IMR-90 (cell line): ENCODE data around the gene PITPNB. TPM values are rescaled to one million over a fixed set of nuclear protein-coding genes. Genes with fewer than 3 reads are reported as not detected.
A peak's percentile ranks its signal among the peaks of the same experiment; 100 is the strongest.

Experiments
- ATAC-seq: fragments of 200-7000 bp; cut with Tn5 transposase; 2 replicates; pipeline ENCODE4 v1.9.1; 2020; ENCODE audit warnings: low read depth, mild to moderate bottlenecking, moderate library complexity
- BruUV-seq: library from RNA; stranded (reverse); fragments of 400-500 nt; replicated peaks from 2 replicates; lab custom pipeline; 2021; lab: Mats Ljungman, UMichigan
- CTCF ChIA-PET: fragments of 300-600 bp; formaldehyde crosslinking; extraction: SDS; loops from one replicate; lab custom pipeline; 2021; ENCODE audit warnings: antibody characterized with exemption; lab: Yijun Ruan, JAX
- POLR2A ChIA-PET: fragments of 300-600 bp; sonication (Branson Sonifier 250); formaldehyde crosslinking; loops from one replicate; lab custom pipeline; 2022; ENCODE audit warnings: antibody characterized with exemption; ENCODE audit not compliant: unreplicated experiment; lab: Charles Lee
- DNase-seq: peaks from one replicate; pipeline ENCODE4 v3.0.0; 2013
- H2AFZ ChIP-seq: replicated peaks from 2 replicates; pipeline ENCODE3; 2013; ENCODE audit warnings: low read length, mild to moderate bottlenecking; ENCODE audit not compliant: poor library complexity
- H2AK5ac ChIP-seq: 2 replicates; pipeline ENCODE4 v1.6.1; 2013; ENCODE audit warnings: low read depth, low read length, inconsistent platforms
- H2AK9ac ChIP-seq: replicated peaks from 2 replicates; pipeline ENCODE3; 2013; ENCODE audit warnings: mild to moderate bottlenecking, low read depth, low read length, moderate library complexity; ENCODE audit not compliant: poor library complexity
- H2BK120ac ChIP-seq: 2 replicates; pipeline ENCODE4 v1.6.1; 2013; ENCODE audit warnings: low read depth, low read length, inconsistent platforms
- H2BK15ac ChIP-seq: 3 replicates; pipeline ENCODE4 v1.6.1; 2013; ENCODE audit warnings: low read depth, low read length, inconsistent platforms
- H2BK20ac ChIP-seq: 2 replicates; pipeline ENCODE4 v1.6.1; 2013; ENCODE audit warnings: low read depth, mild to moderate bottlenecking, inconsistent platforms, low read length, moderate library complexity
- H2BK5ac ChIP-seq: 2 replicates; pipeline ENCODE4 v1.6.1; 2013; ENCODE audit warnings: mild to moderate bottlenecking, low read depth, low read length, inconsistent platforms; ENCODE audit not compliant: poor library complexity, severe bottlenecking
- H3K14ac ChIP-seq: replicated peaks from 2 replicates; pipeline ENCODE4 v1.6.1; 2013; ENCODE audit warnings: low read depth, low read length, inconsistent platforms
- H3K18ac ChIP-seq: 2 replicates; pipeline ENCODE4 v1.6.1; 2013; ENCODE audit warnings: low read depth, low read length, control low read depth
- H3K23ac ChIP-seq: 2 replicates; pipeline ENCODE4 v1.6.1; 2013; ENCODE audit warnings: low read depth, low read length, inconsistent platforms
- H3K27ac ChIP-seq: 2 replicates; pipeline ENCODE4 v1.5.1; 2013; ENCODE audit warnings: mild to moderate bottlenecking, control low read depth, low read length; ENCODE audit not compliant: insufficient read depth
- H3K27me3 ChIP-seq: 2 replicates; pipeline ENCODE4 v1.6.1; 2013; ENCODE audit warnings: low read length; ENCODE audit not compliant: control insufficient read depth, insufficient read depth
- H3K36me3 ChIP-seq: 2 replicates; pipeline ENCODE4 v1.6.1; 2013; ENCODE audit warnings: low read length, mixed read lengths; ENCODE audit not compliant: control insufficient read depth, insufficient read depth
- H3K4ac ChIP-seq: 2 replicates; pipeline ENCODE4 v1.6.1; 2013; ENCODE audit warnings: low read depth, low read length, inconsistent platforms
- H3K4me1 ChIP-seq: 2 replicates; pipeline ENCODE4 v1.6.1; 2013; ENCODE audit warnings: low read length, mixed read lengths; ENCODE audit not compliant: control insufficient read depth, insufficient read depth
- H3K4me2 ChIP-seq: 2 replicates; pipeline ENCODE4 v1.6.1; 2013; ENCODE audit warnings: low read depth, mild to moderate bottlenecking, control low read depth, low read length, moderate library complexity
- H3K4me3 ChIP-seq: 2 replicates; pipeline ENCODE4 v1.5.1; 2013; ENCODE audit warnings: low read depth, mild to moderate bottlenecking, control low read depth, low read length, moderate library complexity; ENCODE audit not compliant: insufficient read depth
- H3K56ac ChIP-seq: 2 replicates; pipeline ENCODE4 v1.6.1; 2013; ENCODE audit warnings: low read length, inconsistent platforms; ENCODE audit not compliant: insufficient read depth; ENCODE audit errors: extremely low read depth
- H3K79me1 ChIP-seq, 2 experiments: 2 replicates each; pipeline ENCODE4 v1.6.1; 2013; ENCODE audit warnings: low read length in 2 of 2, inconsistent platforms in 1 of 2, low read depth in 1 of 2
- H3K9ac ChIP-seq: 2 replicates; pipeline ENCODE4 v1.6.1; 2013; ENCODE audit warnings: low read depth, low read length, control low read depth
- H3K9me1 ChIP-seq: 2 replicates; pipeline ENCODE4 v1.6.1; 2013; ENCODE audit warnings: low read length, inconsistent platforms; ENCODE audit not compliant: insufficient read depth
- H3K9me3 ChIP-seq: 2 replicates; pipeline ENCODE4 v1.6.1; 2013; ENCODE audit warnings: low read length; ENCODE audit not compliant: control insufficient read depth, insufficient read depth
- H4K20me1 ChIP-seq: 2 replicates; pipeline ENCODE4 v1.6.1; 2013; ENCODE audit warnings: low read length, inconsistent platforms; ENCODE audit not compliant: insufficient read depth
- H4K5ac ChIP-seq: 2 replicates; pipeline ENCODE4 v1.6.1; 2013; ENCODE audit warnings: mild to moderate bottlenecking, low read depth, low read length, control low read depth
- H4K8ac ChIP-seq, 2 experiments: 2 replicates each; pipeline ENCODE4 v1.6.1; 2013; ENCODE audit warnings: low read depth in 2 of 2, low read length in 2 of 2, control low read depth in 1 of 2, inconsistent platforms in 1 of 2
- H4K91ac ChIP-seq: 2 replicates; pipeline ENCODE4 v1.6.1; 2013; ENCODE audit warnings: low read depth, low read length, inconsistent platforms; ENCODE audit not compliant: insufficient read depth
- MAFK ChIP-seq: IDR thresholded peaks from 2 replicates; pipeline ENCODE4 v1.6.1; 2012; ENCODE audit warnings: low read depth, low read length, improper control_type of control experiment
- POLR2A ChIP-seq: IDR thresholded peaks from 2 replicates; pipeline ENCODE4 v1.6.1; 2012; ENCODE audit warnings: mild to moderate bottlenecking, low read depth, low read length
- WGBS, 2 experiments: methylation state at CpG; one replicate each; pipeline versions ENCODE4 v1.1.5 to v1.1.7; 2013; ENCODE audit warnings: missing lambda C conversion rate in 2 of 2; ENCODE audit not compliant: insufficient read length in 1 of 2; ENCODE audit errors: extremely low coverage in 2 of 2; 5-methylcytosine and 5-hydroxymethylcytosine counted together
- dilution Hi-C: fragments of 300-500 bp; cut with HindIII; formaldehyde crosslinking; loops from one replicate; pipeline ENCODE4 v1.14.3; 2018; ENCODE audit warnings: low sequenced_read_pairs; ENCODE audit not compliant: unreplicated experiment
- in situ Hi-C: fragments of 300-500 bp; cut with MboI; formaldehyde crosslinking; loops from 3 replicates; pipeline ENCODE4 v1.14.3; 2019; ENCODE audit warnings: low sequenced_read_pairs, inconsistent platforms, mixed read lengths
- intact Hi-C: fragments of 100-400 bp; cut with micrococcal nuclease; formaldehyde crosslinking; loops from 2 replicates; pipeline ENCODE4 v1.10.0; 2022
- polyA plus RNA-seq, 3 experiments: library from polyadenylated mRNA; depleted of rRNA; stranded (reverse); fragments of >200 nt; gene quantifications; 2 replicates each; pipeline ENCODE4 v1.2.3, GENCODE V29; 2012; ENCODE audit warnings: low replicate concordance in 1 of 3
- total RNA-seq: library from RNA; depleted of rRNA; stranded (reverse); fragments of >200 nt; gene quantifications from 2 replicates; pipeline ENCODE4 v1.2.3, GENCODE V29; 2012

The PITPNB gene
- total and polyA plus RNA-seq, 2 of the 4 experiments (the other 2 are of a cell fraction): 19.7 to 54.5 TPM

GRCh38 chr22:27961680-27962079 is 42.6 kb upstream of the PITPNB start:
- no CpG with 5 or more reads among the region's 1 CpG for WGBS, 2 experiments
- Histone ChIP-seq H2AK9ac (no peak overlapping the region), H2BK5ac (no peak overlapping the region), H4K20me1 (no peaks in the 10 kb centered on the region), H3K4me2 (no peak overlapping the region), H3K36me3 (no peaks in the 10 kb centered on the region), H3K9me3 (no peaks in the 10 kb centered on the region), H3K27me3 (no peaks in the 10 kb centered on the region), H4K8ac (no peak overlapping the region), H3K14ac (no peak overlapping the region), H3K4me1 (peaks cover 8% of the 10 kb centered on the region), H3K27ac (no peak overlapping the region), H4K91ac (no peak overlapping the region), H3K23ac (no peak overlapping the region), H3K9ac (no peak overlapping the region), H3K9me1 (0 out of 2 replicates have a peak, but pooled peaks cover 2% of the 10 kb centered on the region), H3K56ac (no peak overlapping the region), H2AK5ac (no peak overlapping the region), H2AFZ (no peak overlapping the region), H2BK15ac (no peak overlapping the region), H4K5ac (no peak overlapping the region), H3K4me3 (no peak overlapping the region), H3K79me1 (no peaks in the 10 kb centered on the region), H3K4ac (no peak overlapping the region), H2BK120ac (no peak overlapping the region), H2BK20ac (no peak overlapping the region), H3K18ac (no peak overlapping the region)
- in situ Hi-C loops (no loop called here), intact Hi-C loops (no loop called here), dilution Hi-C loops (no loop called here)
- ChIA-PET CTCF (no interaction called here), POLR2A (no interaction called here)
- ATAC-seq: no peak
- no peak for DNase-seq
- peak; percentile 74 for TF ChIP-seq MAFK
- TF ChIP-seq POLR2A: no peak
- no TSS peak for BruUV-seq
